Mesothelial cell of epicardium (in vitro differentiated cells): ENCODE measurements around the gene ITGAE. TPM values are rescaled to one million over a fixed set of nuclear protein-coding genes. Genes with fewer than 3 reads are reported as not detected.

ENCODE experiments used
- DNase-seq, 2 experiments: peaks; one replicate each; pipeline ENCODE4 v3.0.0; 2021; ENCODE audit warnings: low spot score in 2 of 2; ENCODE audit not compliant: unreplicated experiment in 2 of 2
- H3K27ac Mint-ChIP-seq: 2 replicates; pipeline ENCODE4 v1.8.0; 2021; ENCODE audit warnings: mixed read lengths
- H3K27me3 Mint-ChIP-seq: 2 replicates; pipeline ENCODE4 v1.8.0; 2021; ENCODE audit warnings: low read depth, mixed read lengths
- H3K36me3 Mint-ChIP-seq: 2 replicates; pipeline ENCODE4 v1.8.0; 2021; ENCODE audit warnings: mixed read lengths
- H3K4me1 Mint-ChIP-seq: 2 replicates; pipeline ENCODE4 v1.8.0; 2021; ENCODE audit warnings: mixed read lengths
- H3K4me3 Mint-ChIP-seq: 2 replicates; pipeline ENCODE4 v1.8.0; 2021; ENCODE audit warnings: mild to moderate bottlenecking, moderate library complexity, mixed read lengths
- H3K9me3 Mint-ChIP-seq: 2 replicates; pipeline ENCODE4 v1.8.0; 2021; ENCODE audit warnings: mixed read lengths
- CTCF ChIP-seq: fragments of 200-600 bp; sonication (generic); IDR thresholded peaks from one replicate; pipeline ENCODE4 v1.5.0; 2021; ENCODE audit warnings: antibody characterized with exemption; ENCODE audit not compliant: unreplicated experiment
- total RNA-seq: library from RNA; stranded (reverse); gene quantifications from 3 replicates; pipeline ENCODE4 v1.2.1, GENCODE V29; 2021

ITGAE gene
- total RNA-seq, 1 donor from 2014 or later, result 20.4 TPM

- no peak for TF ChIP-seq CTCF
- Mint-ChIP-seq H3K27ac (no peak overlapping the region), H3K27me3 (no peaks in the 10 kb centered on the region), H3K4me3 (no peak overlapping the region), H3K36me3 (peaks cover 28% of the 10 kb centered on the region), H3K4me1 (no peaks in the 10 kb centered on the region), H3K9me3 (no peaks in the 10 kb centered on the region)
- DNase-seq, result no peak
Measured at GRCh38 chr17:3809135-3809534, 8.1 kb upstream of the ITGAE start.

GRCh38 chr17:3808701-3809100 is 7.7 kb upstream of the ITGAE start:
- no peak overlapping the region for H3K27ac Mint-ChIP-seq
- no peaks in the 10 kb centered on the region for H3K9me3 Mint-ChIP-seq
- H3K4me1 Mint-ChIP-seq, result no peaks in the 10 kb centered on the region
- no peak overlapping the region for H3K4me3 Mint-ChIP-seq
- no peak for TF ChIP-seq CTCF
- no peak for DNase-seq
- H3K36me3 Mint-ChIP-seq, result peaks cover 27% of the 10 kb centered on the region
- H3K27me3 Mint-ChIP-seq, result no peaks in the 10 kb centered on the region

GRCh38 chr17:3805581-3805980 is 4.6 kb upstream of the ITGAE start:
- H3K36me3 Mint-ChIP-seq, result peaks cover 23% of the 10 kb centered on the region
- H3K27me3 Mint-ChIP-seq, result no peaks in the 10 kb centered on the region
- H3K27ac Mint-ChIP-seq, result no peak overlapping the region
- TF ChIP-seq CTCF, result no peak
- H3K4me1 Mint-ChIP-seq, result no peaks in the 10 kb centered on the region
- H3K4me3 Mint-ChIP-seq, result no peak overlapping the region
- no peak for DNase-seq
- H3K9me3 Mint-ChIP-seq, result no peaks in the 10 kb centered on the region

- peaks cover 20% of the 10 kb centered on the region for H3K36me3 Mint-ChIP-seq
- no peaks in the 10 kb centered on the region for H3K27me3 Mint-ChIP-seq
- no peak for DNase-seq
- no peak for TF ChIP-seq CTCF
- no peak overlapping the region for H3K4me3 Mint-ChIP-seq
- H3K4me1 Mint-ChIP-seq, result no peaks in the 10 kb centered on the region
- H3K27ac Mint-ChIP-seq, result no peak overlapping the region
- H3K9me3 Mint-ChIP-seq, result no peaks in the 10 kb centered on the region
Measured at GRCh38 chr17:3804503-3804931, 3.5 kb upstream of the ITGAE start.

- H3K9me3 Mint-ChIP-seq, result no peaks in the 10 kb centered on the region
- H3K36me3 Mint-ChIP-seq, result peaks cover 17% of the 10 kb centered on the region
- H3K27me3 Mint-ChIP-seq, result no peaks in the 10 kb centered on the region
- no peak overlapping the region for H3K4me3 Mint-ChIP-seq
- no peak for DNase-seq
- no peaks in the 10 kb centered on the region for H3K4me1 Mint-ChIP-seq
- TF ChIP-seq CTCF, result no peak
- no peak overlapping the region for H3K27ac Mint-ChIP-seq
Measured at GRCh38 chr17:3803308-3803640, 2.3 kb upstream of the ITGAE start.
